IPS-18c (cell line): ENCODE results near the gene TTC3.
"Not testable (repeated sequence)": the region's sequence is repeated elsewhere in the genome, so short reads cannot be mapped to it uniquely, and the experiment has no call there.

Source experiments
- H3K4me3 ChIP-seq: 2 replicates; pipeline ENCODE4 v1.7.0; 2013; ENCODE audit warnings: low read depth, mild to moderate bottlenecking, low read length, moderate library complexity; ENCODE audit not compliant: insufficient read depth
- H3K9me3 ChIP-seq: one replicate; pipeline ENCODE4 v1.6.1; 2013; ENCODE audit warnings: mild to moderate bottlenecking, low read length, moderate library complexity; ENCODE audit not compliant: control insufficient read depth, insufficient read depth

The TTC3 gene

GRCh38 chr21:37199057-37199924 is 126.2 kb downstream of the TTC3 start:
- Histone ChIP-seq H3K4me3 (no peak overlapping the region), H3K9me3 (no peaks in the 10 kb centered on the region)

GRCh38 chr21:37200641-37201480 is 127.8 kb downstream of the TTC3 start:
- H3K4me3 ChIP-seq = no peak overlapping the region
- H3K9me3 ChIP-seq = no peaks in the 10 kb centered on the region

GRCh38 chr21:37202221-37203110 is 129.4 kb downstream of the TTC3 start:
- Histone ChIP-seq H3K4me3 (no peak overlapping the region), H3K9me3 (no peaks in the 10 kb centered on the region)

- no peaks in the 10 kb centered on the region for H3K9me3 ChIP-seq
- H3K4me3 ChIP-seq = no peak overlapping the region
These were observed 131.5 kb downstream of the TTC3 start for GRCh38 chr21:37204580-37204979.

GRCh38 chr21:37206496-37206895 is 133.4 kb downstream of the TTC3 start:
- Histone ChIP-seq H3K9me3 (peaks cover 3% of the 10 kb centered on the region), H3K4me3 (no peak overlapping the region)

GRCh38 chr21:37207441-37208009 is 134.5 kb downstream of the TTC3 start:
- no peak overlapping the region for H3K4me3 ChIP-seq

GRCh38 chr21:37208056-37208721 is 135.1 kb downstream of the TTC3 start:
- no peak overlapping the region for H3K4me3 ChIP-seq

More at GRCh38 chr21:37207441-37208009, 134.5 kb downstream of the TTC3 start:
- H3K9me3 ChIP-seq = peaks cover 3% of the 10 kb centered on the region

GRCh38 chr21:37208741-37209225 is 135.7 kb downstream of the TTC3 start:
- Histone ChIP-seq H3K9me3 (peaks cover 3% of the 10 kb centered on the region), H3K4me3 (no peak overlapping the region)

More at GRCh38 chr21:37208056-37208721, 135.1 kb downstream of the TTC3 start:
- peaks cover 3% of the 10 kb centered on the region for H3K9me3 ChIP-seq

- H3K4me3 ChIP-seq = no peak overlapping the region
- peaks cover 3% of the 10 kb centered on the region for H3K9me3 ChIP-seq
These were observed 137.1 kb downstream of the TTC3 start for GRCh38 chr21:37210130-37210529.

- Histone ChIP-seq H3K9me3 (peaks cover 3% of the 10 kb centered on the region), H3K4me3 (no peak overlapping the region)
These were observed 137.7 kb downstream of the TTC3 start for GRCh38 chr21:37210799-37211198.

GRCh38 chr21:37214952-37215351 is 141.9 kb downstream of the TTC3 start:
- no peaks in the 10 kb centered on the region for H3K9me3 ChIP-seq
- H3K4me3 ChIP-seq = no peak overlapping the region

- H3K9me3 ChIP-seq = peaks cover 3% of the 10 kb centered on the region
- H3K4me3 ChIP-seq = peak overlapping the region; percentile 38; the same call in 1 of the 2 replicates
These were observed 146.8 kb downstream of the TTC3 start for GRCh38 chr21:37219761-37220432.

- peak overlapping the region; percentile 38 for H3K4me3 ChIP-seq
- H3K9me3 ChIP-seq = peaks cover 3% of the 10 kb centered on the region
These were observed 147.5 kb downstream of the TTC3 start for GRCh38 chr21:37220433-37220980.

- H3K4me3 ChIP-seq = peak overlapping the region; percentile 38
- peaks cover 3% of the 10 kb centered on the region for H3K9me3 ChIP-seq
These were observed 148.1 kb downstream of the TTC3 start for GRCh38 chr21:37220981-37221664.

- not testable (repeated sequence) for H3K4me3 ChIP-seq, H3K9me3 ChIP-seq
These were observed 149.2 kb downstream of the TTC3 start for GRCh38 chr21:37222248-37222647.
